ENCODE data around the gene CEP170. TPM values are rescaled to one million over a fixed set of nuclear protein-coding genes. Genes with fewer than 3 reads are reported as not detected.

Gene CEP170
- polyA plus RNA-seq, 1 donor (not counting 4 experiments of a cell fraction or from before 2014, with no cell fraction given), result 40.5 TPM

- H3K4me3 ChIP-seq (ENCODE audit: control insufficient read depth in 2 of 3, extremely low read depth in 1 of 3, insufficient read depth in 2 of 3, low read depth in 1 of 3, low read length in 3 of 3), result no peak overlapping the region
- H3K9ac ChIP-seq (ENCODE audit: control insufficient read depth, extremely low read depth, insufficient read depth, low read length), result no peak overlapping the region
- no peak overlapping the region for H2AFZ ChIP-seq (ENCODE audit: control insufficient read depth, low read length)
- H4K20me1 ChIP-seq (ENCODE audit: control insufficient read depth, extremely low read depth, insufficient read depth, low read length), result no peaks in the 10 kb centered on the region
- no peaks in the 10 kb centered on the region for H3K27me3 ChIP-seq (ENCODE audit: control insufficient read depth, extremely low read depth, insufficient read depth, low read length)
- dilution Hi-C loops (cut with MboI; ENCODE audit: extremely low pct_ligation_motif_present, low sequenced_read_pairs), result no loop called here
- peaks cover 20% of the 10 kb centered on the region for H3K79me2 ChIP-seq (ENCODE audit: control insufficient read depth, insufficient read depth, low read length)
- H3K9me1 ChIP-seq (ENCODE audit: control insufficient read depth, extremely low read depth, insufficient read depth, low read length), result no peaks in the 10 kb centered on the region
- no peak for DNase-seq (ENCODE audit: low read depth, low spot score)
- H3K4me1 ChIP-seq (ENCODE audit: control insufficient read depth, extremely low read depth, insufficient read depth, low read length), result peaks cover 23% of the 10 kb centered on the region
- no peak overlapping the region for H3K4me2 ChIP-seq (ENCODE audit: control insufficient read depth, extremely low read depth, insufficient read depth, low read depth, low read length)
- no peak for FAIRE-seq
- H3K27ac ChIP-seq (ENCODE audit: control insufficient read depth, insufficient read depth, low read length), result no peak overlapping the region
- peaks cover 8 to 19% of the 10 kb centered on the region in 2 experiments for H3K36me3 ChIP-seq (ENCODE audit: control insufficient read depth in 2 of 2, extremely low read depth in 1 of 2, insufficient read depth in 2 of 2, low read length in 2 of 2)
- no peaks in the 10 kb centered on the region for H3K9me3 ChIP-seq (ENCODE audit: control insufficient read depth, low read depth, low read length)
- TF ChIP-seq EZH2 (IDR thresholded peaks at IDR 0.05; ENCODE audit: low read length) (no peak), CTCF (optimal IDR thresholded peaks at IDR 0.05 in 1 of 3, IDR thresholded peaks at IDR 0.05 in 1 of 3, conservative IDR thresholded peaks at IDR 0.05 in 1 of 3; ENCODE audit: extremely low read depth in 1 of 3, insufficient read depth in 2 of 3, low read length in 3 of 3) (no peak)
These were observed 15.2 kb upstream of the CEP170 start for GRCh38 chr1:243270097-243270864.

GRCh38 chr1:243269461-243269801, 14.3 kb upstream of the CEP170 start:
- TF ChIP-seq EZH2 (IDR thresholded peaks at IDR 0.05; ENCODE audit: low read length), result no peak
- TF ChIP-seq CTCF (optimal IDR thresholded peaks at IDR 0.05 in 1 of 3, IDR thresholded peaks at IDR 0.05 in 1 of 3, conservative IDR thresholded peaks at IDR 0.05 in 1 of 3; ENCODE audit: extremely low read depth in 1 of 3, insufficient read depth in 2 of 3, low read length in 3 of 3), result no peak
- Histone ChIP-seq H3K27me3 (ENCODE audit: control insufficient read depth, extremely low read depth, insufficient read depth, low read length) (no peaks in the 10 kb centered on the region), H3K9me1 (ENCODE audit: control insufficient read depth, extremely low read depth, insufficient read depth, low read length) (no peaks in the 10 kb centered on the region), H4K20me1 (ENCODE audit: control insufficient read depth, extremely low read depth, insufficient read depth, low read length) (no peaks in the 10 kb centered on the region), H3K9ac (ENCODE audit: control insufficient read depth, extremely low read depth, insufficient read depth, low read length) (no peak overlapping the region), H2AFZ (ENCODE audit: control insufficient read depth, low read length) (no peak overlapping the region), H3K9me3 (ENCODE audit: control insufficient read depth, low read depth, low read length) (no peaks in the 10 kb centered on the region), H3K79me2 (ENCODE audit: control insufficient read depth, insufficient read depth, low read length) (peaks cover 28% of the 10 kb centered on the region), H3K36me3 (ENCODE audit: control insufficient read depth in 2 of 2, extremely low read depth in 1 of 2, insufficient read depth in 2 of 2, low read length in 2 of 2) (peaks cover 4 to 14% of the 10 kb centered on the region in 2 experiments), H3K27ac (ENCODE audit: control insufficient read depth, insufficient read depth, low read length) (peak overlapping the region; percentile 38), H3K4me1 (ENCODE audit: control insufficient read depth, extremely low read depth, insufficient read depth, low read length) (peaks cover 30% of the 10 kb centered on the region), H3K4me3 (ENCODE audit: control insufficient read depth in 2 of 3, extremely low read depth in 1 of 3, insufficient read depth in 2 of 3, low read depth in 1 of 3, low read length in 3 of 3) (no peak overlapping the region), H3K4me2 (ENCODE audit: control insufficient read depth, extremely low read depth, insufficient read depth, low read depth, low read length) (peak overlapping the region; percentile 9)
- FAIRE-seq (no peak), DNase-seq (ENCODE audit: low read depth, low spot score) (no peak)
- dilution Hi-C loops (cut with MboI; ENCODE audit: extremely low pct_ligation_motif_present, low sequenced_read_pairs), result no loop called here

All from keratinocyte (primary cell).